GM21825 (cell line): ENCODE measurements around the gene PNKD.
"Not testable (repeated sequence)": the region's sequence is repeated elsewhere in the genome, so short reads cannot be mapped to it uniquely, and the experiment has no call there.

Experiments
- ATAC-seq: cut with Tn5 transposase; IDR thresholded peaks from one replicate; pipeline ENCODE4 v1.9.1; 2021; ENCODE audit warnings: mild to moderate bottlenecking, moderate library complexity; ENCODE audit not compliant: unreplicated experiment

PNKD gene

GRCh38 chr2:218291318-218292047, 21.2 kb downstream of the PNKD start:
- ATAC-seq = no peak

GRCh38 chr2:218292048-218293014, 22.0 kb downstream of the PNKD start, which contains the start of gene TMBIM1:
Gene TMBIM1 (minus strand): TSS chr2:218292503. CDS start chr2:218282141, 10,362 bp downstream.
- peak; percentile 69 for ATAC-seq

- no peak for ATAC-seq
These were observed 23.6 kb downstream of the PNKD start for GRCh38 chr2:218293715-218294429.

GRCh38 chr2:218294430-218295022, 24.2 kb downstream of the PNKD start:
- ATAC-seq = no peak

GRCh38 chr2:218295029-218295428, 24.7 kb downstream of the PNKD start:
- ATAC-seq = no peak

- ATAC-seq = no peak
These were observed 25.9 kb downstream of the PNKD start for GRCh38 chr2:218296200-218296599.

- no peak for ATAC-seq
These were observed 26.5 kb downstream of the PNKD start for GRCh38 chr2:218296847-218297246.

GRCh38 chr2:218298314-218298875, 28.1 kb downstream of the PNKD start:
- no peak for ATAC-seq

- ATAC-seq = no peak
These were observed 29.8 kb downstream of the PNKD start for GRCh38 chr2:218300141-218300540.

GRCh38 chr2:218301176-218301819, 31.0 kb downstream of the PNKD start:
- peak; percentile 87 for ATAC-seq

- no peak for ATAC-seq
These were observed 35.1 kb downstream of the PNKD start for GRCh38 chr2:218305383-218305782.

- ATAC-seq = no peak
These were observed 36.0 kb downstream of the PNKD start for GRCh38 chr2:218306184-218306920.

- ATAC-seq = no peak
These were observed 37.2 kb downstream of the PNKD start for GRCh38 chr2:218307415-218308090.

- ATAC-seq = no peak
These were observed 40.7 kb downstream of the PNKD start for GRCh38 chr2:218310853-218311540.

- ATAC-seq = not testable (repeated sequence)
These were observed 41.4 kb downstream of the PNKD start for GRCh38 chr2:218311541-218312266.

GRCh38 chr2:218312267-218312756, 42.0 kb downstream of the PNKD start:
- ATAC-seq = no peak

- no peak for ATAC-seq
These were observed 43.0 kb downstream of the PNKD start for GRCh38 chr2:218313356-218313755.
